Upper lobe of left lung (tissue), 6 donors: ENCODE results near the gene CLTCL1. TPM values are rescaled to one million over a fixed set of nuclear protein-coding genes. Genes with fewer than 3 reads are reported as not detected.

Source experiments
- ATAC-seq, 2 donors: fragments of 200-7000 bp; cut with Tn5 transposase; one replicate each; pipeline ENCODE4 v1.9.1; 2022; ENCODE audit warnings: mild to moderate bottlenecking in 2 of 2, moderate library complexity in 2 of 2; ENCODE audit not compliant: low FRiP score in 2 of 2
- DNase-seq, 2 donors: peaks; one replicate each; pipeline ENCODE4 v3.0.0-alpha.2; 2019 to 2020
- H3K27ac ChIP-seq, 4 donors: fragments of 200-600 bp; sonication (generic); one replicate each; pipeline ENCODE4 v1.5.1; 2016 to 2019
- H3K27me3 ChIP-seq, 4 donors: fragments of 200-600 bp; sonication (generic); one replicate each; pipeline ENCODE4 v1.5.1; 2017 to 2019
- H3K36me3 ChIP-seq, 4 donors: fragments of 200-600 bp; sonication (generic); one replicate each; pipeline ENCODE4 v1.5.1; 2016 to 2019
- H3K4me1 ChIP-seq, 4 donors: fragments of 200-600 bp; sonication (generic); one replicate each; pipeline ENCODE4 v1.5.1; 2018 to 2019
- H3K4me3 ChIP-seq, 4 donors: fragments of 200-600 bp; sonication (generic); one replicate each; pipeline ENCODE4 v1.5.1; 2017 to 2019; ENCODE audit warnings: mild to moderate bottlenecking in 2 of 4, moderate library complexity in 1 of 4
- H3K9me3 ChIP-seq, 4 donors: fragments of 200-600 bp; sonication (generic); one replicate each; pipeline ENCODE4 v1.5.1; 2018 to 2019
- CTCF ChIP-seq, 6 experiments: fragments of 450-650 bp in 4 of 6; fragments of 200-600 bp in 2 of 6; sonication (generic) in 2 of 6; IDR thresholded peaks; one replicate each; pipeline ENCODE4 v1.5.1; 2016 to 2019; ENCODE audit warnings: antibody characterized with exemption in 6 of 6
- EP300 ChIP-seq, 4 donors: sonication (generic); formaldehyde crosslinking; IDR thresholded peaks; one replicate each; pipeline ENCODE4 v1.5.1; 2017; ENCODE audit warnings: antibody characterized with exemption in 4 of 4, control low read depth in 2 of 4
- POLR2A ChIP-seq, 4 donors: fragments of 450-650 bp; IDR thresholded peaks; one replicate each; pipeline ENCODE4 v1.5.1; 2016 to 2017; ENCODE audit warnings: antibody characterized with exemption in 4 of 4, mild to moderate bottlenecking in 2 of 4
- POLR2AphosphoS5 ChIP-seq, 2 donors: sonication (generic); formaldehyde crosslinking; IDR thresholded peaks; one replicate each; pipeline ENCODE4 v1.5.1; 2017; ENCODE audit warnings: antibody characterized with exemption in 2 of 2
- WGBS, 2 donors: methylation state at CpG; one replicate each; pipeline ENCODE4 v1.1.5; 2017 to 2018; 5-methylcytosine and 5-hydroxymethylcytosine counted together
- total RNA-seq, 6 donors: library from RNA; depleted of rRNA in 4 of 6; stranded (reverse); fragments of >200 nt in 4 of 6; gene quantifications; one replicate each; pipeline versions ENCODE4 v1.1.0 to v1.2.1, GENCODE V29; 2016 to 2021
- donor health status: DM: no; HTN: no; CAD: no; lungs with moderate emphysema.
- donor health status: DM: no; HTN: yes; CAD: no; lungs with severe emphysema.

CLTCL1 gene
- total RNA-seq, 6 donors from 2014 or later, result 3.0 to 14.7 (median 6.0) TPM

GRCh38 chr22:19138217-19139000, 153.1 kb downstream of the CLTCL1 start:
- H3K4me1 ChIP-seq, result peaks cover 0 to 6% (median 2%) of the 10 kb centered on the region in 4 donors

GRCh38 chr22:19137384-19138216, 153.9 kb downstream of the CLTCL1 start:
- WGBS, 2 donors, result 83 to 88% methylated on average over 7 to 9 of the region's 11 CpGs
- H3K27ac ChIP-seq, result no peak overlapping the region
- H3K36me3 ChIP-seq, result peaks cover 35 to 100% (median 84%) of the 10 kb centered on the region in 4 donors
- no peak for TF ChIP-seq POLR2AphosphoS5 (IDR thresholded peaks at IDR 0.05)
- no peaks in the 10 kb centered on the region for H3K27me3 ChIP-seq
- H3K9me3 ChIP-seq, result no peaks in the 10 kb centered on the region
- no peak overlapping the region for H3K4me3 ChIP-seq
- ATAC-seq (no peak), DNase-seq (no peak)
- no peaks in the 10 kb centered on the region for H3K4me1 ChIP-seq

More at GRCh38 chr22:19138217-19139000, 153.1 kb downstream of the CLTCL1 start:
- Histone ChIP-seq H3K36me3 (peaks cover 34 to 94% (median 78%) of the 10 kb centered on the region in 4 donors), H3K27me3 (no peaks in the 10 kb centered on the region), H3K9me3 (no peaks in the 10 kb centered on the region), H3K27ac (no peak overlapping the region), H3K4me3 (no peak overlapping the region)
- WGBS, 2 donors, result 86 to 96% methylated on average over 2 to 15 of the region's 15 CpGs
- ATAC-seq (no peak), DNase-seq (peak in 1 of 2 donors; percentile 61)
- TF ChIP-seq POLR2A (IDR thresholded peaks at IDR 0.05), result no peak
- no peak for TF ChIP-seq POLR2AphosphoS5 (IDR thresholded peaks at IDR 0.05)
- no peak for TF ChIP-seq CTCF (IDR thresholded peaks at IDR 0.05)
- TF ChIP-seq EP300 (IDR thresholded peaks at IDR 0.05), result no peak

GRCh38 chr22:19136915-19137314, 154.6 kb downstream of the CLTCL1 start:
- 94 to 98% methylated on average over 10 of the region's 10 CpGs for WGBS, 2 donors
- ATAC-seq (no peak), DNase-seq (no peak)
- Histone ChIP-seq H3K27ac (no peak overlapping the region), H3K4me1 (no peaks in the 10 kb centered on the region), H3K9me3 (no peaks in the 10 kb centered on the region), H3K4me3 (no peak overlapping the region), H3K36me3 (peaks cover 30 to 100% (median 80%) of the 10 kb centered on the region in 4 donors), H3K27me3 (no peaks in the 10 kb centered on the region)
- TF ChIP-seq POLR2AphosphoS5 (IDR thresholded peaks at IDR 0.05) (no peak), POLR2A (IDR thresholded peaks at IDR 0.05) (no peak), EP300 (IDR thresholded peaks at IDR 0.05) (no peak), CTCF (IDR thresholded peaks at IDR 0.05) (no peak)

- no peak overlapping the region for H3K4me3 ChIP-seq
- H3K27me3 ChIP-seq, result no peaks in the 10 kb centered on the region
- TF ChIP-seq CTCF (IDR thresholded peaks at IDR 0.05) (no peak), POLR2A (IDR thresholded peaks at IDR 0.05) (no peak), EP300 (IDR thresholded peaks at IDR 0.05) (no peak), POLR2AphosphoS5 (IDR thresholded peaks at IDR 0.05) (no peak)
- H3K36me3 ChIP-seq, result peaks cover 27 to 89% (median 70%) of the 10 kb centered on the region in 4 donors
- DNase-seq, result peak in 1 of 2 donors; percentile 70
- no peak overlapping the region for H3K27ac ChIP-seq
- H3K9me3 ChIP-seq, result no peaks in the 10 kb centered on the region
- no peaks in the 10 kb centered on the region for H3K4me1 ChIP-seq
- ATAC-seq, result no peak
- WGBS, 2 donors, result 91% methylated on average over 17 to 18 of the region's 18 CpGs
Measured at GRCh38 chr22:19134874-19135273, 156.6 kb downstream of the CLTCL1 start.

GRCh38 chr22:19134176-19134831, 157.2 kb downstream of the CLTCL1 start:
- Histone ChIP-seq H3K4me3 (no peak overlapping the region), H3K27me3 (no peaks in the 10 kb centered on the region), H3K4me1 (no peaks in the 10 kb centered on the region), H3K9me3 (no peaks in the 10 kb centered on the region), H3K27ac (no peak overlapping the region), H3K36me3 (peaks cover 23 to 84% (median 64%) of the 10 kb centered on the region in 4 donors)
- TF ChIP-seq POLR2A (IDR thresholded peaks at IDR 0.05) (no peak), CTCF (IDR thresholded peaks at IDR 0.05) (no peak), EP300 (IDR thresholded peaks at IDR 0.05) (no peak), POLR2AphosphoS5 (IDR thresholded peaks at IDR 0.05) (no peak)
- DNase-seq (peak in 1 of 2 donors; percentile 73), ATAC-seq (no peak)
- 95% methylated on average over 13 to 21 of the region's 21 CpGs for WGBS, 2 donors
